Measurements from ENCODE around the gene ZNF324. TPM values are rescaled to one million over a fixed set of nuclear protein-coding genes. Genes with fewer than 3 reads are reported as not detected.

Gene ZNF324
- total and polyA plus RNA-seq, 9 of the 15 experiments (the other 6 are each of a cell fraction or from before 2014, with no cell fraction given), result 0.92 to 16.4 (median 5.3) TPM

DNA sequence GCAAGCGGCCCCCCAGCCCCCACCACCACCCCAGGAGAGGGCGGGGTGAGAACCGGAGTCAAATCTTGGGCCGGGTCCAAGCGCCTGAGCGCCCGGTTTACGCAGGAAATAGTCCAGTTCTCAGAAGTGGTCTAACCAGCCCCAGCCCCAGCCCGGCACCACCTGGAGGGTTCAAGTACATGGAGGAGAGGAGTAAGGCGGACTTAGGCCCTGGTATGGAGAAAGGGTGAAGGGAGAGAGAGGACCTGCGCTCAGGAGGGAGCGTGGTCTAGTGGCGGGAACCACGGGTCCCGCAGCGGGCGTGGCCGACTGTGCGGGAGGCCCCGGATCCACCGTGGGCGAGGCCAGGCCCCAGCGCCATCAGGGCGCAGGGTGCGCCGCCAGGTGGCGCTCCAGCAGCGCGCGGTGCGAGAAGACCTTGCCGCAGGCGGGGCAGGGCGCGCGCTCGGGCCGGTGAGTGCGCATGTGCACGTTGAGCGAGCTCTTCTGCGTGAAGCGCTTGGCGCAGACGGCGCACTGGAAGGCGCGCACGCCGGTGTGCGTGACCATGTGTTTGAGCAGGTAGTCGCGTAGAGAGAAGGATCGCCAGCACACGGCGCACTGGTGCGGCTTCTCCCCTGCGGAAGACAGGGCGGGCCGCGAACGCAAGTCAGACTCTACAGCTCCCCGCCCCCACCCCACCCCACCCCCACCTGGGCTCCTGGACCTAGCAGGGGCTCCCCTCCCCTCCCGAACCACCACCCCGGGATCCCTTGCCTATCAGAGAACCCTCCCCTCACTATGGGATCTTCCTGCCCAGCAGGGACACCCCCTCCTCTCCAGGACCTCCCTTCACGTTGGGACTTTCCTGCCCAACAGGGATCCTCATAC lies 47.0 kb downstream of the ZNF324 start (continued):
- TF ChIP-seq U2AF1 (optimal IDR thresholded peaks at IDR 0.05; ENCODE audit: low read depth, low read length), result peak; percentile 51
- no peak for TF ChIP-seq PYGO2 (tag; IDR thresholded peaks at IDR 0.05)
- TF ChIP-seq SP1 (CRISPR knock-in tag; IDR thresholded peaks at IDR 0.05), result peak; percentile 60
- TF ChIP-seq RBM22 (IDR thresholded peaks at IDR 0.05; ENCODE audit: low read depth, low read length, poor library complexity, severe bottlenecking), result peak; percentile 40
- peak; percentile 54 for TF ChIP-seq SMAD4 (CRISPR knock-in tag; conservative IDR thresholded peaks at IDR 0.05)
- TF ChIP-seq, protein P1, sequence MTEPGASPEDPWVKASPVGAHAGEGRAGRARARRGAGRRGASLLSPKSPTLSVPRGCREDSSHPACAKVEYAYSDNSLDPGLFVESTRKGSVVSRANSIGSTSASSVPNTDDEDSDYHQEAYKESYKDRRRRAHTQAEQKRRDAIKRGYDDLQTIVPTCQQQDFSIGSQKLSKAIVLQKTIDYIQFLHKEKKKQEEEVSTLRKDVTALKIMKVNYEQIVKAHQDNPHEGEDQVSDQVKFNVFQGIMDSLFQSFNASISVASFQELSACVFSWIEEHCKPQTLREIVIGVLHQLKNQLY (CRISPR knock-in tag; conservative IDR thresholded peaks at IDR 0.05), result 0 out of 4 replicates have a peak, but pooled peaks of 1 of the 2 experiments have one; percentile 60
- peak; percentile 48; the same call in 1 of the 2 replicates for TF ChIP-seq JUN (IDR thresholded peaks at IDR 0.05; ENCODE audit: borderline replicate concordance, low read depth, low read length)
- peak; percentile 15; the same call in 1 of the 2 replicates for TF ChIP-seq JUN (CRISPR knock-in tag; IDR thresholded peaks at IDR 0.05; ENCODE audit: borderline replicate concordance)
- no peak for TF ChIP-seq JUNB (CRISPR knock-in tag; conservative IDR thresholded peaks at IDR 0.05)
- TF ChIP-seq MEIS2 (IDR thresholded peaks at IDR 0.05; ENCODE audit: partially characterized antibody), result peak; percentile 78
- peak; percentile 86 for TF ChIP-seq POLR2G (IDR thresholded peaks at IDR 0.05; ENCODE audit: low read depth, low read length)
- 0 out of 2 replicates have a peak, but pooled peaks have one; percentile 16 for TF ChIP-seq IRF2 (CRISPR knock-in tag; IDR thresholded peaks at IDR 0.05)
- TF ChIP-seq ZZZ3 (IDR thresholded peaks at IDR 0.05), result no peak
- TF ChIP-seq EP400 (IDR thresholded peaks at IDR 0.05), result peak; percentile 87
- TF ChIP-seq, protein P2, sequence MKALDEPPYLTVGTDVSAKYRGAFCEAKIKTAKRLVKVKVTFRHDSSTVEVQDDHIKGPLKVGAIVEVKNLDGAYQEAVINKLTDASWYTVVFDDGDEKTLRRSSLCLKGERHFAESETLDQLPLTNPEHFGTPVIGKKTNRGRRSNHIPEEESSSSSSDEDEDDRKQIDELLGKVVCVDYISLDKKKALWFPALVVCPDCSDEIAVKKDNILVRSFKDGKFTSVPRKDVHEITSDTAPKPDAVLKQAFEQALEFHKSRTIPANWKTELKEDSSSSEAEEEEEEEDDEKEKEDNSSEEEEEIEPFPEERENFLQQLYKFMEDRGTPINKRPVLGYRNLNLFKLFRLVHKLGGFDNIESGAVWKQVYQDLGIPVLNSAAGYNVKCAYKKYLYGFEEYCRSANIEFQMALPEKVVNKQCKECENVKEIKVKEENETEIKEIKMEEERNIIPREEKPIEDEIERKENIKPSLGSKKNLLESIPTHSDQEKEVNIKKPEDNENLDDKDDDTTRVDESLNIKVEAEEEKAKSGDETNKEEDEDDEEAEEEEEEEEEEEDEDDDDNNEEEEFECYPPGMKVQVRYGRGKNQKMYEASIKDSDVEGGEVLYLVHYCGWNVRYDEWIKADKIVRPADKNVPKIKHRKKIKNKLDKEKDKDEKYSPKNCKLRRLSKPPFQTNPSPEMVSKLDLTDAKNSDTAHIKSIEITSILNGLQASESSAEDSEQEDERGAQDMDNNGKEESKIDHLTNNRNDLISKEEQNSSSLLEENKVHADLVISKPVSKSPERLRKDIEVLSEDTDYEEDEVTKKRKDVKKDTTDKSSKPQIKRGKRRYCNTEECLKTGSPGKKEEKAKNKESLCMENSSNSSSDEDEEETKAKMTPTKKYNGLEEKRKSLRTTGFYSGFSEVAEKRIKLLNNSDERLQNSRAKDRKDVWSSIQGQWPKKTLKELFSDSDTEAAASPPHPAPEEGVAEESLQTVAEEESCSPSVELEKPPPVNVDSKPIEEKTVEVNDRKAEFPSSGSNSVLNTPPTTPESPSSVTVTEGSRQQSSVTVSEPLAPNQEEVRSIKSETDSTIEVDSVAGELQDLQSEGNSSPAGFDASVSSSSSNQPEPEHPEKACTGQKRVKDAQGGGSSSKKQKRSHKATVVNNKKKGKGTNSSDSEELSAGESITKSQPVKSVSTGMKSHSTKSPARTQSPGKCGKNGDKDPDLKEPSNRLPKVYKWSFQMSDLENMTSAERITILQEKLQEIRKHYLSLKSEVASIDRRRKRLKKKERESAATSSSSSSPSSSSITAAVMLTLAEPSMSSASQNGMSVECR (CRISPR knock-in tag; IDR thresholded peaks at IDR 0.05), result peak; percentile 55
- peak; percentile 24; the same call in 1 of the 2 replicates for TF ChIP-seq TOE1 (IDR thresholded peaks at IDR 0.05; ENCODE audit: borderline replicate concordance)
- TF ChIP-seq TOE1 (CRISPR knock-in tag; IDR thresholded peaks at IDR 0.05; ENCODE audit: borderline replicate concordance, low read depth), result no peak
- TF ChIP-seq HDAC6 (IDR thresholded peaks at IDR 0.05; ENCODE audit: low read depth, low read length), result no peak
- TF ChIP-seq NCOR1 (IDR thresholded peaks at IDR 0.05), result 0 out of 2 replicates have a peak, but pooled peaks have one; percentile 22
- TF ChIP-seq, protein P3, sequence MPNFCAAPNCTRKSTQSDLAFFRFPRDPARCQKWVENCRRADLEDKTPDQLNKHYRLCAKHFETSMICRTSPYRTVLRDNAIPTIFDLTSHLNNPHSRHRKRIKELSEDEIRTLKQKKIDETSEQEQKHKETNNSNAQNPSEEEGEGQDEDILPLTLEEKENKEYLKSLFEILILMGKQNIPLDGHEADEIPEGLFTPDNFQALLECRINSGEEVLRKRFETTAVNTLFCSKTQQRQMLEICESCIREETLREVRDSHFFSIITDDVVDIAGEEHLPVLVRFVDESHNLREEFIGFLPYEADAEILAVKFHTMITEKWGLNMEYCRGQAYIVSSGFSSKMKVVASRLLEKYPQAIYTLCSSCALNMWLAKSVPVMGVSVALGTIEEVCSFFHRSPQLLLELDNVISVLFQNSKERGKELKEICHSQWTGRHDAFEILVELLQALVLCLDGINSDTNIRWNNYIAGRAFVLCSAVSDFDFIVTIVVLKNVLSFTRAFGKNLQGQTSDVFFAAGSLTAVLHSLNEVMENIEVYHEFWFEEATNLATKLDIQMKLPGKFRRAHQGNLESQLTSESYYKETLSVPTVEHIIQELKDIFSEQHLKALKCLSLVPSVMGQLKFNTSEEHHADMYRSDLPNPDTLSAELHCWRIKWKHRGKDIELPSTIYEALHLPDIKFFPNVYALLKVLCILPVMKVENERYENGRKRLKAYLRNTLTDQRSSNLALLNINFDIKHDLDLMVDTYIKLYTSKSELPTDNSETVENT (CRISPR knock-in tag; IDR thresholded peaks at IDR 0.05), result peak; percentile 74; the same call in 1 of the 2 replicates

All from K562 (cell line).